PC-3 (cell line): Measurements from ENCODE around the gene FZD4. TPM values are rescaled to one million over a fixed set of nuclear protein-coding genes. Genes with fewer than 3 reads are reported as not detected.
A peak's percentile ranks its signal among the peaks of the same experiment; 100 is the strongest.
"Not testable (repeated sequence)": the region's sequence is repeated elsewhere in the genome, so short reads cannot be mapped to it uniquely, and the experiment has no call there.

Experiments used
- ATAC-seq: fragments of 200-7000 bp; cut with Tn5 transposase; 2 replicates; pipeline ENCODE4 v1.9.1; 2020; ENCODE audit warnings: mild to moderate bottlenecking, moderate library complexity
- BruUV-seq: library from RNA; stranded (reverse); fragments of 400-500 nt; replicated peaks from 2 replicates; lab custom pipeline; 2021; lab: Mats Ljungman, UMichigan
- CTCF ChIA-PET: fragments of 300-600 bp; sonication (Branson Sonifier 250); formaldehyde crosslinking; loops from one replicate; lab custom pipeline; 2022; ENCODE audit warnings: antibody characterized with exemption; lab: Charles Lee
- POLR2A ChIA-PET: fragments of 300-600 bp; sonication (Branson Sonifier 250); formaldehyde crosslinking; loops from one replicate; lab custom pipeline; 2022; ENCODE audit warnings: antibody characterized with exemption; ENCODE audit not compliant: unreplicated experiment; lab: Charles Lee
- DNase-seq: peaks from one replicate; pipeline ENCODE4 v3.0.0-alpha.2; 2015
- H2AFZ ChIP-seq: fragments of 300-600 bp; sonication (generic); 2 replicates; pipeline ENCODE4 v1.6.0; 2016; ENCODE audit warnings: antibody characterized with exemption, low read length
- H3F3A ChIP-seq: fragments of 300-600 bp; sonication (generic); one replicate; pipeline ENCODE4 v1.6.0; 2017; ENCODE audit warnings: antibody characterized with exemption, low read length, control low read depth, mild to moderate bottlenecking; ENCODE audit not compliant: unreplicated experiment
- H3K27ac ChIP-seq: fragments of 300-600 bp; sonication (generic); 2 replicates; pipeline ENCODE4 v1.5.1; 2016; ENCODE audit warnings: mild to moderate bottlenecking, low read length
- H3K27me3 ChIP-seq: fragments of 300-600 bp; sonication (generic); 2 replicates; pipeline ENCODE4 v1.6.1; 2016; ENCODE audit warnings: low read length, mixed read lengths
- H3K36me3 ChIP-seq: fragments of 300-600 bp; sonication (generic); 2 replicates; pipeline ENCODE4 v1.6.1; 2016; ENCODE audit warnings: low read depth, mixed run types, low read length, mixed read lengths
- H3K4me1 ChIP-seq: fragments of 300-600 bp; sonication (generic); 2 replicates; pipeline ENCODE4 v1.5.1; 2016; ENCODE audit warnings: low read length; ENCODE audit not compliant: insufficient read depth
- H3K4me2 ChIP-seq: fragments of 300-600 bp; sonication (generic); 2 replicates; pipeline ENCODE4 v1.6.0; 2016; ENCODE audit warnings: low read length
- H3K4me3 ChIP-seq: fragments of 300-600 bp; sonication (generic); 2 replicates; pipeline ENCODE4 v1.5.1; 2016; ENCODE audit warnings: mild to moderate bottlenecking, low read length, mixed read lengths
- H3K79me2 ChIP-seq: fragments of 300-600 bp; sonication (generic); 2 replicates; pipeline ENCODE4 v1.6.1; 2017; ENCODE audit warnings: low read length, mixed read lengths
- H3K9ac ChIP-seq: fragments of 300-600 bp; sonication (generic); 2 replicates; pipeline ENCODE4 v1.6.0; 2016; ENCODE audit warnings: mild to moderate bottlenecking, low read length
- H3K9me2 ChIP-seq: fragments of 300-600 bp; sonication (generic); replicated peaks from 2 replicates; pipeline ENCODE4 v1.6.1; 2016; ENCODE audit warnings: mixed run types, low read length, mixed read lengths
- H3K9me3 ChIP-seq: fragments of 300-600 bp; sonication (generic); 2 replicates; pipeline ENCODE4 v1.6.1; 2016; ENCODE audit warnings: low read length, mixed read lengths
- H4K20me1 ChIP-seq: fragments of 300-600 bp; sonication (generic); 2 replicates; pipeline ENCODE4 v1.6.1; 2016; ENCODE audit warnings: low read length, mixed read lengths
- EZH2 ChIP-seq: fragments of 300-600 bp; sonication (generic); IDR thresholded peaks from one replicate; pipeline ENCODE4 v1.6.1; 2017; ENCODE audit warnings: antibody characterized with exemption, mild to moderate bottlenecking, low read length; ENCODE audit not compliant: unreplicated experiment
- EZH2phosphoT487 ChIP-seq: fragments of 300-600 bp; sonication (generic); IDR thresholded peaks from 2 replicates; pipeline ENCODE4 v1.6.1; 2018; ENCODE audit warnings: mild to moderate bottlenecking, antibody characterized with exemption, low read length, borderline replicate concordance
- intact Hi-C: fragments of 100-400 bp; cut with micrococcal nuclease; formaldehyde crosslinking; loops from 2 replicates; pipeline ENCODE4 v1.9.0; 2023
- total RNA-seq: library from RNA; depleted of rRNA; stranded (reverse); fragments of >200 nt; gene quantifications from 2 replicates; pipeline ENCODE4 v1.2.3, GENCODE V29; 2014
- TF ChIP-seq, protein P1 (sequence below): fragments of 300-600 bp; sonication (generic); conservative IDR thresholded peaks from 2 replicates; pipeline ENCODE4 v1.5.1; 2017; ENCODE audit warnings: antibody characterized with exemption, low read depth, mild to moderate bottlenecking, low read length

The FZD4 gene
- total RNA-seq, 1 experiment from 2014 or later = 17.7 TPM

DNA sequence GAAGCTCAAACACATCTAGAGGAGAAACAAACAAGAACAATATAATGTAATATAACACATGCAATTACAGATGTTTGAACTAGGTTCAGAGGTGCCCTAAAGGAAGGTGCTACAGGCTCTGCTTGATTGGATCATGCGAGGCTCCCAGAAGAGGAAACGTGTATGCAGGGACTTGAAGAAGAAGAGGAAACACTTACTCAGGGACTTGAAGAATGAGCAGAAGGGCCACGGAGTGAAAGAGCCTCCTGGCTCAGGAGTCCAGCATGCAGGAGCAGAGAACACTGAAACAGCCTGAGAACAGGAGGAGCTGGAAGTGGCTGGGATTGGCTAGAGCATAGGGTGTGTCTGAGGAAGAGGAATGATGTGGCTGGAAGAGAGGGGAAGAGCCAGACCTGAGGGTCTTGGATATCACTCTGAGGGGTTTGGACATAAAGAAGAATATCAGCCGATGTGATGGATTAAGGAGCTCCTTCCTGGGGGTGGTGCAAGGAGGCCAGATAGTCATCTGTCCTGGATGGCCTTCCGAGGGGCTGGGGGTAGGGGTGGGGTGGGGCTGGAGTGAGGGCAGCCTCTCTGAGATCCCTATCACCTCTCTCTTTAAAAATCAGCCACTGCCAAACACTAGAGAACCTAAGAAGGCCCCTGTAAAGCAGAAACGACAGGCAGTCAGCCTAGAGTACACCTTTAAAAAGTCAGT lies 16.8 kb downstream of the FZD4 start:
- no peaks in the 10 kb centered on the region for H3K79me2 ChIP-seq
- H4K20me1 ChIP-seq = no peaks in the 10 kb centered on the region
- no peak overlapping the region for H3K4me3 ChIP-seq
- H3F3A ChIP-seq = no peaks in the 10 kb centered on the region
- TF ChIP-seq EZH2phosphoT487 (no peak), EZH2 (no peak)
- TF ChIP-seq, protein P1, sequence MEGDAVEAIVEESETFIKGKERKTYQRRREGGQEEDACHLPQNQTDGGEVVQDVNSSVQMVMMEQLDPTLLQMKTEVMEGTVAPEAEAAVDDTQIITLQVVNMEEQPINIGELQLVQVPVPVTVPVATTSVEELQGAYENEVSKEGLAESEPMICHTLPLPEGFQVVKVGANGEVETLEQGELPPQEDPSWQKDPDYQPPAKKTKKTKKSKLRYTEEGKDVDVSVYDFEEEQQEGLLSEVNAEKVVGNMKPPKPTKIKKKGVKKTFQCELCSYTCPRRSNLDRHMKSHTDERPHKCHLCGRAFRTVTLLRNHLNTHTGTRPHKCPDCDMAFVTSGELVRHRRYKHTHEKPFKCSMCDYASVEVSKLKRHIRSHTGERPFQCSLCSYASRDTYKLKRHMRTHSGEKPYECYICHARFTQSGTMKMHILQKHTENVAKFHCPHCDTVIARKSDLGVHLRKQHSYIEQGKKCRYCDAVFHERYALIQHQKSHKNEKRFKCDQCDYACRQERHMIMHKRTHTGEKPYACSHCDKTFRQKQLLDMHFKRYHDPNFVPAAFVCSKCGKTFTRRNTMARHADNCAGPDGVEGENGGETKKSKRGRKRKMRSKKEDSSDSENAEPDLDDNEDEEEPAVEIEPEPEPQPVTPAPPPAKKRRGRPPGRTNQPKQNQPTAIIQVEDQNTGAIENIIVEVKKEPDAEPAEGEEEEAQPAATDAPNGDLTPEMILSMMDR = no peak
- peak overlapping the region; percentile 45 for H3K4me2 ChIP-seq
- no peaks in the 10 kb centered on the region for H3K9me3 ChIP-seq
- no peaks in the 10 kb centered on the region for H3K27me3 ChIP-seq
- peak overlapping the region; percentile 59 for H3K9ac ChIP-seq
- DNase-seq = no peak
- ATAC-seq = no peak
- no TSS peak for BruUV-seq
- no peaks in the 10 kb centered on the region for H3K9me2 ChIP-seq
- ChIA-PET CTCF (interaction anchor here (0.6 kb wide), 1 partner anchor 1076 kb away, joined by 5 read pairs; no protein-coding TSS in a partner anchor), POLR2A (interaction anchor here (0.6 kb wide), 1 partner anchor 98 kb away, joined by 10 read pairs; no protein-coding TSS in a partner anchor)
- peak overlapping the region; percentile 55; the same call in 1 of the 2 replicates for H2AFZ ChIP-seq
- H3K36me3 ChIP-seq = no peaks in the 10 kb centered on the region
- H3K27ac ChIP-seq = peak overlapping the region; percentile 75
- intact Hi-C loops = loop anchor here (2.0 to 5.0 kb wide), 3 partner anchors 99 to 479 kb away; partner anchors contain the start of gene TMEM135
- peaks cover 69% of the 10 kb centered on the region for H3K4me1 ChIP-seq

DNA sequence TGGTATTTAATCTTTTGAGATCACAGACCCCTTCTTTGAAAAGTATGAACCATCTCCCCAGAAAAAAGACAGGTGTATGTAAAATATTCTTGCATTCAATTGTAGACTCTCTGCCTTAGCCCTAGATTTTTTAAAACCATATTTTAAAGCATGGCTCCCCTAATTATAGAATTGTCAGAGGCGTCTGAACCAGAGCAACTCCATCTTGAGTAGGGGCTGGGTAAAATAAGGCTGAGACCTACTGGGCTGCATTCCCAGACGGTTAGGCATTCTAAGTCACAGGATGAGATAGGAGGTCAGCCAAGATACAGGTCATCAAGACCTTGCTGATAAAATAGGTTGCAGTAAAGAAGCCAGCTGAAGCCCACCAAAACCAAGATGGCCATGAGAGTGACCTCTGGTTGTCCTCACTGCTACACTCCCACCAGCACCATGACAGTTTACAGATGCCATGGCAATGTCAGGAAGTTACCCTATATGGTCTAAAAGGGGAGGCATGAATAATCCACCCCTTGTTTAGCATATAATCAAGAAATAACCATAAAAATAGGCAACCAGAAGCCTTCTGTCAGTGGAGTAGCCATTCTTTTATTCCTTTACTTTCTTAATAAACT lies 17.9 kb downstream of the FZD4 start:
- intact Hi-C loops = loop anchor here (5.0 kb wide), 2 partner anchors 100 to 480 kb away; partner anchors contain the start of gene TMEM135
- H3K9me2 ChIP-seq, DNase-seq, H3F3A ChIP-seq, H2AFZ ChIP-seq, H3K27me3 ChIP-seq, H3K4me3 ChIP-seq, H3K9me3 ChIP-seq, H3K9ac ChIP-seq, CTCF ChIA-PET, H3K27ac ChIP-seq, H4K20me1 ChIP-seq, POLR2A ChIA-PET, H3K4me2 ChIP-seq, ATAC-seq, H3K36me3 ChIP-seq, H3K79me2 ChIP-seq, BruUV-seq: not testable (repeated sequence)
- peaks cover 76% of the 10 kb centered on the region for H3K4me1 ChIP-seq

DNA sequence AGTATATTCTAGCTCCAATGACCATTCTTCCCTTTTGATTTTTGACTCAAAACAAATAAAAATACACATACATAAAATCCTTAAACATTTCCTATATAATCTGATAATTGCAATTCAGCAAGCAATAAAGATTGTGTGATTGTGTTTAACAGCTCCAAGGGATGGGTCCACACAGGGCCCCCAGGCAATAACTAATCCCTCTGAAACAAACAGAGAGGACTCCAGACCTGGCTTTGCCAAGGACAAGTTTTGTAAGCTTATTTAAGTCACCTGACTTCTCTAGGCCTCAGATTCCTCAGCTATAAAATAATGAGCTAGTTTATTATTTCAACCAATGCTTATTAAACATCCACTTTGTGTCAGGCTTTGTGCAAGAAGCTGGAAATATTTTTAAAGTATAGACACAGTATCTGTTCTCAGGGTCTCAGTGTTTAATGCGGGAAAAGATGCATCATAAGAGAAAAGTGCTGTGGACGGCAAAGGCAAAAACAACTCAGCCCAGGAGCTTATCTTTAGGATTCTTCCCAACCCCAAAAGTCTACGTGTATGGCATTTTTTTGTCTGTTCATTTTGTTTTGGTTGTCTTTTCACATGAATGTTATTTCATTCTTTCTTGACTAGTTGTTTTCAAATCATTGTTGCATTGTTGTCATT lies 20.1 kb downstream of the FZD4 start:
- Histone ChIP-seq H3K4me1 (peaks cover 68% of the 10 kb centered on the region), H3K9ac (0 out of 2 replicates have a peak overlapping the region, but pooled peaks have one; percentile 6), H3K9me3 (no peaks in the 10 kb centered on the region), H3K27ac (peak overlapping the region; percentile 62), H4K20me1 (no peaks in the 10 kb centered on the region), H3F3A (peaks cover 5% of the 10 kb centered on the region), H3K4me2 (peak overlapping the region; percentile 39), H2AFZ (no peak overlapping the region), H3K36me3 (no peaks in the 10 kb centered on the region), H3K4me3 (no peak overlapping the region), H3K9me2 (no peaks in the 10 kb centered on the region), H3K79me2 (no peaks in the 10 kb centered on the region), H3K27me3 (no peaks in the 10 kb centered on the region)
- POLR2A ChIA-PET = interaction anchor here (0.6 to 0.7 kb wide), 3 partner anchors 11 to 1120 kb away, joined by 3 to 5 read pairs (median 5); no protein-coding TSS in a partner anchor
- ATAC-seq = peak; percentile 37
- TF ChIP-seq EZH2phosphoT487 (no peak), EZH2 (no peak)
- TF ChIP-seq, protein P1 = no peak
- BruUV-seq = no TSS peak
- CTCF ChIA-PET = interaction anchor here (0.8 to 1.2 kb wide), 2 partner anchors 163 to 1080 kb away, joined by 4 to 9 read pairs; no protein-coding TSS in a partner anchor
- intact Hi-C loops = loop anchor here (5.0 kb wide), 2 partner anchors 102 to 482 kb away; partner anchors contain the start of gene TMEM135
- DNase-seq = peak; percentile 57
